ENCODE data around the gene FDXR.

Gene FDXR

DNA sequence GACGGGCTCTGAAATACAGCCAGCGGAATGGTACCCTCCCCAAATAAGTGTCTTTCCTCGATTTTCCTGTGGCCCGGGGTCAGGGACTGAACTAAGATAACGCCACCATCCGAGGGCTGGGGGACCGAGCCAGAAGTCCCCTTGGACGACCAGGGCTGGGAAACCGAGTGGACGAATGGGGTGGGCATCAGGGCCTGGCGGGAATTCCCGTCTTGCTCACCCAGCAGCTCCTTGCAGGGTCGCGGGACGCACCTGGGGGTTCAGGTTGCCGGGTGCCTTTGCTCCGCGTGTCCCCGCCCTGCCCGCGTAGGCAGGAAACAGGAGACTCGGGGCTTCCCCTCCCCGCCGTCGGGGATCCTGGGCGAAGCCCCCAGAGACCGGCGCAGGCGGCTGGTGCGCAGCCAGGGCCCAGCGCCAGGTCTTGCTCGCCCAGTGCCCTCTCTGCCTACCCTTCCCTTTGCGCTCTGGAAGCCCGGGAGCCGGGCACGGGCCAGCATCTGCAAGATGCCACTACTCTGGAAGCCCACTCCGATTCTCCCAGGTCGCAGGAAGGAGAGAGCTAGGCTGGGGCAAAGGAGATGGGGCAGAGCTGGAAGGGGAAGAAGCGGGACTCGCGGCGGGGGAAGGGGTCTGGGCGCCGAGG is 12.4 kb downstream of the FDXR start:
- DNase-seq (ENCODE audit: low read depth in 1 of 2, low spot score in 1 of 2), result no peak
- H3K27me3 ChIP-seq (ENCODE audit: insufficient read depth, poor library complexity, severe bottlenecking), result peaks cover 41% of the 10 kb centered on the region

DNA sequence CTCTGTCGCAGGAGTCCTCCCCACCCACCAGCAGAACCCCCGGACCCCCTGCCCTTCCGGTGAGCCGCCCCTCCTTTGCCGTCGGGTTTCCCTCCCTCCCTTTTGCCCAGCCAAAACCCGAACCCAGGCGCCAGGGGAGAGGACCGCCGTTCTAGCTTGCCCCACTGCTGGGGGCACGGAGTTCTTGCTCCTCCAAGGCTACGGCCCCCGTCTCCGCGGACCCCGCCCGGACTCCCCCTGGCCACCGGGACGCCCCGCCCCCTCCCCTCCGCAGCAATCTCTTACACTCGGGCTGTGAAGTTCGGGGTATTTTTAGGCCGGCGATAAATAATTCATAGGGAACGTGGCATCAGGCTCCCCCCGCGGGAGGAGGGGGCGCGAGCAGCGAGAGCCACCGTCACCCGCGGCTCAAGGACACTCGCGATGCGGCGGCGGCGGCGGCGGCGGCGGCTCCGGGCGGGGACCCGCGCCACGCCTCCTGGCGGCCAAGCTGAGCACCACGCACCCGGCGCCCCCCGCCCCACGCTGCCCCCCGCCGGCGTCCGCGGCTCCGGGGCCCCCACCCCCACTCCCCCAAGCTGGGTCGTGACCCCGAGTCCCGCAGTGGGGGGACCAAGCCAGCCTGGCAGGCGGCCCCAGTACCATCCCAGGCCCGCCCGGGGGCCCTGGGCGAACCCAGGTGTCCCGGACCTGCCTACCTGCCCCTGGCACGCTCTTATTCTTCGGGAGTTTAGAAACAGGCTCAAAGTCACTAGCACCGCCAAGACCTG is 13.2 kb downstream of the FDXR start, which contains the start of gene GRIN2C:
GRIN2C (minus strand) TSS at position 427 of the 770 bp plus-strand sequence. CDS start 4,793 bp downstream, outside the sequence.
- DNase-seq (ENCODE audit: low read depth in 1 of 2, low spot score in 1 of 2), result no peak
- Histone ChIP-seq H3K27me3 (ENCODE audit: insufficient read depth, poor library complexity, severe bottlenecking) (peaks cover 45% of the 10 kb centered on the region), H3K4me3 (replicated peaks; ENCODE audit: insufficient read depth, low read length) (no peak within 1 kb of the TSS), H3K27ac (replicated peaks) (no peak within 1 kb of the TSS)
- TF ChIP-seq POLR2AphosphoS5 (IDR thresholded peaks at IDR 0.05; ENCODE audit: low read depth) (no peak), GABPA (IDR thresholded peaks at IDR 0.05; ENCODE audit: low read depth) (no peak), SPI1 (IDR thresholded peaks at IDR 0.05; ENCODE audit: borderline replicate concordance, low read depth) (no peak)
- TF ChIP-seq, protein P1, sequence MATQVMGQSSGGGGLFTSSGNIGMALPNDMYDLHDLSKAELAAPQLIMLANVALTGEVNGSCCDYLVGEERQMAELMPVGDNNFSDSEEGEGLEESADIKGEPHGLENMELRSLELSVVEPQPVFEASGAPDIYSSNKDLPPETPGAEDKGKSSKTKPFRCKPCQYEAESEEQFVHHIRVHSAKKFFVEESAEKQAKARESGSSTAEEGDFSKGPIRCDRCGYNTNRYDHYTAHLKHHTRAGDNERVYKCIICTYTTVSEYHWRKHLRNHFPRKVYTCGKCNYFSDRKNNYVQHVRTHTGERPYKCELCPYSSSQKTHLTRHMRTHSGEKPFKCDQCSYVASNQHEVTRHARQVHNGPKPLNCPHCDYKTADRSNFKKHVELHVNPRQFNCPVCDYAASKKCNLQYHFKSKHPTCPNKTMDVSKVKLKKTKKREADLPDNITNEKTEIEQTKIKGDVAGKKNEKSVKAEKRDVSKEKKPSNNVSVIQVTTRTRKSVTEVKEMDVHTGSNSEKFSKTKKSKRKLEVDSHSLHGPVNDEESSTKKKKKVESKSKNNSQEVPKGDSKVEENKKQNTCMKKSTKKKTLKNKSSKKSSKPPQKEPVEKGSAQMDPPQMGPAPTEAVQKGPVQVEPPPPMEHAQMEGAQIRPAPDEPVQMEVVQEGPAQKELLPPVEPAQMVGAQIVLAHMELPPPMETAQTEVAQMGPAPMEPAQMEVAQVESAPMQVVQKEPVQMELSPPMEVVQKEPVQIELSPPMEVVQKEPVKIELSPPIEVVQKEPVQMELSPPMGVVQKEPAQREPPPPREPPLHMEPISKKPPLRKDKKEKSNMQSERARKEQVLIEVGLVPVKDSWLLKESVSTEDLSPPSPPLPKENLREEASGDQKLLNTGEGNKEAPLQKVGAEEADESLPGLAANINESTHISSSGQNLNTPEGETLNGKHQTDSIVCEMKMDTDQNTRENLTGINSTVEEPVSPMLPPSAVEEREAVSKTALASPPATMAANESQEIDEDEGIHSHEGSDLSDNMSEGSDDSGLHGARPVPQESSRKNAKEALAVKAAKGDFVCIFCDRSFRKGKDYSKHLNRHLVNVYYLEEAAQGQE (IDR thresholded peaks at IDR 0.05; ENCODE audit: insufficient replicate concordance, low read depth), result no peak
- TF ChIP-seq, protein P2, sequence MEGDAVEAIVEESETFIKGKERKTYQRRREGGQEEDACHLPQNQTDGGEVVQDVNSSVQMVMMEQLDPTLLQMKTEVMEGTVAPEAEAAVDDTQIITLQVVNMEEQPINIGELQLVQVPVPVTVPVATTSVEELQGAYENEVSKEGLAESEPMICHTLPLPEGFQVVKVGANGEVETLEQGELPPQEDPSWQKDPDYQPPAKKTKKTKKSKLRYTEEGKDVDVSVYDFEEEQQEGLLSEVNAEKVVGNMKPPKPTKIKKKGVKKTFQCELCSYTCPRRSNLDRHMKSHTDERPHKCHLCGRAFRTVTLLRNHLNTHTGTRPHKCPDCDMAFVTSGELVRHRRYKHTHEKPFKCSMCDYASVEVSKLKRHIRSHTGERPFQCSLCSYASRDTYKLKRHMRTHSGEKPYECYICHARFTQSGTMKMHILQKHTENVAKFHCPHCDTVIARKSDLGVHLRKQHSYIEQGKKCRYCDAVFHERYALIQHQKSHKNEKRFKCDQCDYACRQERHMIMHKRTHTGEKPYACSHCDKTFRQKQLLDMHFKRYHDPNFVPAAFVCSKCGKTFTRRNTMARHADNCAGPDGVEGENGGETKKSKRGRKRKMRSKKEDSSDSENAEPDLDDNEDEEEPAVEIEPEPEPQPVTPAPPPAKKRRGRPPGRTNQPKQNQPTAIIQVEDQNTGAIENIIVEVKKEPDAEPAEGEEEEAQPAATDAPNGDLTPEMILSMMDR (IDR thresholded peaks at IDR 0.05; ENCODE audit: insufficient read depth, low read length), result no peak

More for the DNA sequence above, 12.4 kb downstream of the FDXR start:
- Histone ChIP-seq H3K27ac (replicated peaks) (no peak overlapping the region), H3K4me3 (replicated peaks; ENCODE audit: insufficient read depth, low read length) (no peak overlapping the region)
- TF ChIP-seq, protein P2 (IDR thresholded peaks at IDR 0.05; ENCODE audit: insufficient read depth, low read length), result no peak
- no peak for TF ChIP-seq GABPA (IDR thresholded peaks at IDR 0.05; ENCODE audit: low read depth)
- no peak for TF ChIP-seq SPI1 (IDR thresholded peaks at IDR 0.05; ENCODE audit: borderline replicate concordance, low read depth)
- TF ChIP-seq, protein P1 (IDR thresholded peaks at IDR 0.05; ENCODE audit: insufficient replicate concordance, low read depth), result no peak
- TF ChIP-seq POLR2AphosphoS5 (IDR thresholded peaks at IDR 0.05; ENCODE audit: low read depth), result no peak

DNA sequence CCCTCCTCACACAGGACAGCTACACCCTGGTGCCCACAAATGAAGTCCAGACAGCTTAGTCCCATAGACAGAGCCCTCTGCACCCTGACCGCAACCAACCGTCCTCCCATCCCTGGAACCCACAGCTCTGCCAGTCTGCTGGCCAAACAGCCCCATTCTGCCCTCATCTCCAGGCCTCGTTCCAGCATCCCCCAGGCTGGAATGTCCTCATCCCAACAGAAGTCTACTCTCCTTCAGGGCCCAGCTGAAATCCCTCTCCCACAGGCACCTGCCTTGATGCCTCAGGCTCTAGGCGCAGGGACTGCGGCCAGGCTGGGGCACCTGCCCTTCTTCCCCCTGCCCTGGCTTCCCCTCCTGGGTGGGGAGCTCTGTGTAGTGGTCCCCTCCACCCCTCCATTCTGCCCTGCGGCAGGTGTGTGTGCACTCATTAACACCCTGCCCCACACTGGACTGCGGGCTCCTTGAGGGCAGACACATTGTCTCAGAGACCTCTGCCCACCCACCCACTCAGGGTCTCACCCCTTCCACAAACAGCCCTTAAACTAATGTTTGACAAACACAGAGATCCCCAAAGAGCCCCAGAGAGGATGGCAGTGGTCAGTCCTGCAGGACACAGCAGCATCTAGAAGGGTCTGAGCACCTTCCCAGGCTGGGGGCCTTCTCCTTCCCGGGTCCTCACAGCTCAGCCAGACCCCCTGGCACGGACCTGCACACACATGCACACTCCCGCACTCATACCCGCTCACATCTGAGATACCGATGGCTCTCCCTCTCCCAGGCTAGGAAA is 13.9 kb downstream of the FDXR start:
- Histone ChIP-seq H3K4me3 (replicated peaks; ENCODE audit: insufficient read depth, low read length) (no peak overlapping the region), H3K27ac (replicated peaks) (no peak overlapping the region), H3K27me3 (ENCODE audit: insufficient read depth, poor library complexity, severe bottlenecking) (peaks cover 53% of the 10 kb centered on the region)
- no peak for DNase-seq (ENCODE audit: low read depth in 1 of 2, low spot score in 1 of 2)
- TF ChIP-seq, protein P1 (IDR thresholded peaks at IDR 0.05; ENCODE audit: insufficient replicate concordance, low read depth), result no peak
- TF ChIP-seq SPI1 (IDR thresholded peaks at IDR 0.05; ENCODE audit: borderline replicate concordance, low read depth) (no peak), POLR2AphosphoS5 (IDR thresholded peaks at IDR 0.05; ENCODE audit: low read depth) (no peak), GABPA (IDR thresholded peaks at IDR 0.05; ENCODE audit: low read depth) (no peak)
- TF ChIP-seq, protein P2 (IDR thresholded peaks at IDR 0.05; ENCODE audit: insufficient read depth, low read length), result no peak
